GM12873 (cell line): ENCODE data around the gene NXF3.

Source experiments
- TF ChIP-seq, protein P1 (sequence below): IDR thresholded peaks from 2 replicates; pipeline ENCODE4 v1.5.1; 2012; ENCODE audit warnings: low read depth, mild to moderate bottlenecking, moderate library complexity, low read length, control low read depth; ENCODE audit not compliant: insufficient read depth; ENCODE audit errors: missing control alignments

The NXF3 gene

DNA sequence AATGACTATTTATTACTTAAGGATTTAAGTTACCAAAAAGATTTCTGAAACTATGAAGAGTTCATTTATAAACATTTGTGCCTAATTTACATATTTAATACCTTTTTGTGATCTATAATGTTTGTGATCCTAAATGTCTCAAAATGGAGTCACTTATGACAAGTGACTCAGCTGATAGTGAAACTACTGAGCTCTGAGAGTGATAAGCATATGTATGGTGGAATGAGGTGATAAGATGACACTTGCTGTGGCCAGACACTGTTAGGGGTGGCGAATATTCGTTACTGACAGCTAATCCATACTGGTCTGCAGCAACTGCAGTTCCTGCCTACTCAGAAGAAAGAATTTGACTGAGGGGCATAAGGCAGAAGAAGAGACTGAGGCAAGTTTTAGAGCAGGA lies 5.5 kb upstream of the NXF3 start:
- TF ChIP-seq, protein P1, sequence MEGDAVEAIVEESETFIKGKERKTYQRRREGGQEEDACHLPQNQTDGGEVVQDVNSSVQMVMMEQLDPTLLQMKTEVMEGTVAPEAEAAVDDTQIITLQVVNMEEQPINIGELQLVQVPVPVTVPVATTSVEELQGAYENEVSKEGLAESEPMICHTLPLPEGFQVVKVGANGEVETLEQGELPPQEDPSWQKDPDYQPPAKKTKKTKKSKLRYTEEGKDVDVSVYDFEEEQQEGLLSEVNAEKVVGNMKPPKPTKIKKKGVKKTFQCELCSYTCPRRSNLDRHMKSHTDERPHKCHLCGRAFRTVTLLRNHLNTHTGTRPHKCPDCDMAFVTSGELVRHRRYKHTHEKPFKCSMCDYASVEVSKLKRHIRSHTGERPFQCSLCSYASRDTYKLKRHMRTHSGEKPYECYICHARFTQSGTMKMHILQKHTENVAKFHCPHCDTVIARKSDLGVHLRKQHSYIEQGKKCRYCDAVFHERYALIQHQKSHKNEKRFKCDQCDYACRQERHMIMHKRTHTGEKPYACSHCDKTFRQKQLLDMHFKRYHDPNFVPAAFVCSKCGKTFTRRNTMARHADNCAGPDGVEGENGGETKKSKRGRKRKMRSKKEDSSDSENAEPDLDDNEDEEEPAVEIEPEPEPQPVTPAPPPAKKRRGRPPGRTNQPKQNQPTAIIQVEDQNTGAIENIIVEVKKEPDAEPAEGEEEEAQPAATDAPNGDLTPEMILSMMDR, result no peak

DNA sequence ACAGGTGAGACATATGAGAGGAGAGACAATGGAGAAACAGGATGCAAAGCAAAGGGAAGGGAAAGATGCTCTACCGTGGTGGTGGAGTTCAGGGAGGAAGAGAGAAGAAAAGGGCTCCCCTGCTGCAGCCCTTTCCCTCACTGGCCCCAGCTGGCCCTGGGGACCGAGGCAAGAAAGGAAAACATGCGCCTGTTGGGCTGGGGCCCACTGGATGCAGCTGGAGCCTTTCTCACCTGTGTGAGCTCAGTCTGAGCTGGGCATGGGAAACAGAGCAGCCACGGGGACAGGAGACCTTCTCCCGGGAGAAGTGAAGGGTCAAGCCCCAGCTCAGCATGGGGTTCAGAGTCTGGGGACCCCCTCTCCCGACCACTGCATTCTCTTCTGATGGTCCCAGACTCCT lies 11.9 kb downstream of the NXF3 start:
- TF ChIP-seq, protein P1, result no peak

DNA sequence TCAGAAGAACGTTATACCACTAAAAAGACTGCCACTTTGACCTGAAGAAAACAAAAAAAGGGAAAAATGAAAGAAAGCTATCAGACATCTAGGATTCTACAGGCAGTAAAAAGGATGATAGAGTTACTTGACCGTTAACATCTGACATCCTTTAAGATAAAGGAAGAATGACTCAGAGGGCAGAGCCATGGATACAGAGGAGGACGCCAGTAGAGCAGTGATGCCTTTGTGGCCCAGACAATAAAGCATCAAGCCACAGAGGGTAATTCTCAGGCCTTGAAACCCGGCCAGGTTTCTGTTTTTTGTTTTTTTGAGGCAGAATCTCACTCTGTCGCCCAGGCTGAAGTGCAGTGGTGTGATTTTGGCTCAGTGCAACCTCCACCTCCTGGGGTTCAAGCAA lies 19.5 kb downstream of the NXF3 start:
- TF ChIP-seq, protein P1, result no peak

DNA sequence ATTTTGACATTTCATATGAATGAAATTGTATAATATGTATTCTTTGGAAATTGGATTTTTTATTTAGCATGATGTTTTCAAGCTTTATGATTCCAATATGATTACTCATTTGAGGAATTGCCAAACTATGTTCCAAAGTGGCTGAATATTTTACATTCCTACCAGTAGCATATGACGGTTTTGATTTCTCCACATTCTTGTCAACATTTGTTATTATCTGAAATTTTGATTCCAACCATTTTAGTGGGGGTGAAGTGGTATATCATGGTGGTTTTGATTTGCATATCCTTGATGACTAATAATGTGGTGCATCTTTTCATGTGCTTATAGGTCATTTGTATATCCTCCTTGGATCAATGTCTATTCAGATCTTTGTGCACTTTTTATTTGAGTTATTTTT lies 26.3 kb downstream of the NXF3 start:
- TF ChIP-seq, protein P1, result no peak

DNA sequence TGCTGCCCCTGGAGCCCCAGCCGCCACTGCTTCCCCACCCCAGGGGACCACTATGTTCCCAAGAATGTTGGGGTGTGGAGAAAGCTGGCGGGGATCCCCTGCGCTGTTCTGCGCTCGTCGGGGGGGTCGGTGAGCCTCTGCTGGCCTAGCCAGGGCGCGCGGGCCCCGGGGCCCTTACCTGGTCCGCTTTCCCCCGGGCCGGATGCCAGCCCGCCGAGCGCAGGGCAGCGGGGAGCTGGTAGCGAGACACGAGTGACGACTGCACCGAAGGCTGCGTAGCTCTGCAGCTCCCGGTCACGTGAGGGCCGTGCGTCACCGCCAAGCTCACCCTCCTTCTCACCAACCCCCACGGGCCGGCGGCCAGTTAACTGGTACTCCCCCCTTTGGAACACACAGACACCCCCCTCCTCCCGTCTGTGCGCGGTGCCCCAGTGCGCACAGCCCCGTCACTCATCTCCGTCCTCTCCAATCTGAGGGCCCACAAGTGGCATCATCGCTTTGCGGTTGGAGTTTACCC lies 29.0 kb downstream of the NXF3 start, which contains the start of gene BEX1:
Gene BEX1, minus strand, starts transcription at position 254 of the 517 bp plus-strand sequence. CDS start 897 bp downstream, outside the sequence.
- TF ChIP-seq, protein P1, result no peak

DNA sequence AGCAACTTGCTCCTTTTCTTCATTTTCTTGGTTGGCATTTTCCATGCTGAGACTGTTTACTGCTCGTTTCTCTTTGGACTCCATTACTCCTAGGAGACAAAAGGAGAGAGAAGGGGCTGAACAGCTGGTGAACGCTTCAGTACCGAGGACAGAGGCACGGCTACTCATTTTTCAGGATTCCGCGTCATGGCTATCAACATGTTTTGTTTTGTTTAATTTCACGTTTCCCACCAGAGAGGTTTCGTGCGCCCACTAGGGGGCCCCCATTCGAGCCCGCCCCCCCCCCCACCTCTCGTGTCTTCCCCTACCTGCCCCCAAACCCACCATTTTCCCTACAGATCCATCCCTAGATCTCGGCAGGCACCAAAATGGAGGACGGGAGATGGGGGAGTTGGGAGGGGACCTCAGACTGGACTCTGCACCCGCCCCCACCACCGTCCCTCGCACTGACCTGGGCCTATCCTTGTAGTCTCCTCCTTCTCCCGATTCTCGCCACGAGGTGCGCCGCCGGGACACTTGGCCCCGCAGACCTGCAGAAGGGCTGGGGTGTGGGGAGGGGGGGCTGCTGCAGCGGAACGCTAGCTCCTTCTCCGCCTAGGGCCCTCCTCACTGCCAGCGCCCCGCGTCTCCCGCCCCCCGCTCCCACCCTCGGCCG lies 29.6 kb downstream of the NXF3 start:
- TF ChIP-seq, protein P1, result no peak

DNA sequence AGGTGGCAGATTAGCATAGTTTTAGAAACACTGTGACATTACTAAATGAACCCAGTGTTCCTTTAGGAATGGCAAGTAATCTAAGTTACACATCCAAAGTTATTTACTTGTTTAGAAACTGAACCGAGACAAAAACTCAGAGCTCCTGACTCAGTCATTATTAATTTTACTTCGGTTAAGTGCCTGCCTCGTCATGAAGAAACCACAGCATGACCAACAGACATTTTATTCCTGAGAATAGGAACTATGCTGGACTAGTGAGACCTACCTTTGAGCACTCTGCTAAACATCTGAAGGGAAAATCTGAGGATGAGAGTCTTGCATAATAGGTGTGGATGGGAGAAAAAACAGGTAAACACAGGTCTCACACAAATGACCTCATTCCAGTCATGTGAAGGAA lies 31.5 kb downstream of the NXF3 start:
- TF ChIP-seq, protein P1, result no peak
